Measurements from ENCODE around the gene ADTRP.

DNA sequence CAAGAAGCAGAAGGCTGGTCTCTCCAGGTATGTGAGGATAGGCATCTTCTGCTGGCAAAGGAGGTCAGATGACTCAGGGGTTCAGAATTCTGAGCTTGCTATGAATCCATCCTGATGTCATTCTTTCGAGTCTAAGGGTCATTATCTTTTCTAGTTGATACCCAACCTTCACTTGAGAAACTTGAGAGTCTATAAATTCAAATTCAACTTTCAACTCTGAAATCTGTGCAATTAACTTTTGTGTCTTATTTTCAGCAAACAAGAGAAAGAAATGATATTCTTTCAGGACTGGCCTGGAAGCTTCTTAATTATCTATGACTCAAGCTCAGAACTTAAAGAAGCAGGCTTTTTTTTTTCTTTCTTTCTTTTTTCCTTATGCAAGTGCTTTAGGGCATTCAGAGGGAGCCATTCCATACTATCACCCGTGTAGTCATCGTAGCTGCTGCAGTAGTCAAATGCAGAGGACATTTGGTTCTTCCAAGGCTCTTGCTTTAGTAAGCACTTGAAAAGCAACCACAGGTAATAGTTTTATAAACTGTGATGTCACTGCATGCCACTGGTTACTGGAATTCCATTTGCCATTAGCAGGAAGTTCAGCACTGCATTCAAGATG is 93.0 kb downstream of the ADTRP start:
- TF ChIP-seq, protein P1, sequence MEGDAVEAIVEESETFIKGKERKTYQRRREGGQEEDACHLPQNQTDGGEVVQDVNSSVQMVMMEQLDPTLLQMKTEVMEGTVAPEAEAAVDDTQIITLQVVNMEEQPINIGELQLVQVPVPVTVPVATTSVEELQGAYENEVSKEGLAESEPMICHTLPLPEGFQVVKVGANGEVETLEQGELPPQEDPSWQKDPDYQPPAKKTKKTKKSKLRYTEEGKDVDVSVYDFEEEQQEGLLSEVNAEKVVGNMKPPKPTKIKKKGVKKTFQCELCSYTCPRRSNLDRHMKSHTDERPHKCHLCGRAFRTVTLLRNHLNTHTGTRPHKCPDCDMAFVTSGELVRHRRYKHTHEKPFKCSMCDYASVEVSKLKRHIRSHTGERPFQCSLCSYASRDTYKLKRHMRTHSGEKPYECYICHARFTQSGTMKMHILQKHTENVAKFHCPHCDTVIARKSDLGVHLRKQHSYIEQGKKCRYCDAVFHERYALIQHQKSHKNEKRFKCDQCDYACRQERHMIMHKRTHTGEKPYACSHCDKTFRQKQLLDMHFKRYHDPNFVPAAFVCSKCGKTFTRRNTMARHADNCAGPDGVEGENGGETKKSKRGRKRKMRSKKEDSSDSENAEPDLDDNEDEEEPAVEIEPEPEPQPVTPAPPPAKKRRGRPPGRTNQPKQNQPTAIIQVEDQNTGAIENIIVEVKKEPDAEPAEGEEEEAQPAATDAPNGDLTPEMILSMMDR (IDR thresholded peaks at IDR 0.05): no peak
- TF ChIP-seq POLR2A (IDR thresholded peaks at IDR 0.05): no peak
